GM21786 (cell line): Measurements from ENCODE around the gene SNX5.
A peak's percentile ranks its signal among the peaks of the same experiment; 100 is the strongest.
"Not testable (repeated sequence)": the region's sequence is repeated elsewhere in the genome, so short reads cannot be mapped to it uniquely, and the experiment has no call there.

Experiments
- ATAC-seq: cut with Tn5 transposase; IDR thresholded peaks from one replicate; pipeline ENCODE4 v1.9.1; 2021; ENCODE audit not compliant: unreplicated experiment

The SNX5 gene

DNA sequence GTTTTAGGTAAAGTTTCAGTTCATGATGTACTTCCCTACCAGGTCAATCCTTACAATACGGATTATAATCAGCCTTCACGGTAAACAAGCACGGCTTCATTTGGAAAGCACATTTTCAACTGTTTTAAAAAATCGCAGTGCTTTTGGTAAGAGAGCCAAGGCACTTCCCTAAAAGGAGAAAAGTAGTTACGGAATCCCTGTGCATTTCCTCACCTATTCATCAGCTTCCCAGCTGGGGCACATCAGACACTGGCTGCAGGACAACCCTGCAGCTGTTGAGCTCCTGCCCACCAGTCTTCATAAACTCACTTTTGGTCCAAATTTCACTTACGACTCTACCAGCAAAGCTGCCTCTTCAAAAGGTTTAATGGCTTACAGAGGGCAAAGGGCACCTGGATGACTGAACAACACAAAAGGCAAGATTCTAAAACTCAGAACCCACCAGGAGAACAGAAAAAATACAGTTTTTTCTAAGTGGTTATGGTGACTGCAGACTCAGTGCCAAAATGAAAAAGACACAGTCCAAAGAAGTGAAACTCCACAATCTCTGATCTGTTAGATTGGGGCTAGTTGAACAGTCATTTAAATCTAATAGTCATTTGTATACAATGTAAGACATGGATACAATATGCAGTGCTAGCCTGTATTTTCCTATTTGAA, 7.5 kb downstream of the SNX5 start:
- no peak for ATAC-seq

DNA sequence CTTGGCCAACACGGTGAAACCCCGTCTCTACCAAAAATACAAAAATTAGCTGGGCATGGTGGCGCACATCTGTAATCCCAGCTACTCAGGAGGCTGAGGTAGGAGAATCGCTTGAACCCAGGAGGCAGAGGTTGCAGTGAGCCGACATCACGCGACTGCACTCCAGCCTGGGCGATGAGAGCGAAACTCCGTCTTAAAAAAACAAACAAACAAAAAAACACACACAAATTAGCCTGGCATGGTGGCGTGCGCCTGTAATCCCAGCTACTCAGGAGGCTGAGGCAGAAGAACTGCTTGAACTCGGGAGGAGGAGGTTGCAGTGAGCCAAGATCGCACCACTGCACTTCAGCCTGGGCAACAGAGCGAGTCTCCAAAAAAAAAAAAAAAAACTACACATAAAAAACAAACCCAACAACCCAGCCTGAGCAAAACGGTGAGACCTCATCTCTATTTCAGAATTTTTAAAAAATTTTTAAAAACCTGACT, 8.2 kb downstream of the SNX5 start:
- not testable (repeated sequence) for ATAC-seq

DNA sequence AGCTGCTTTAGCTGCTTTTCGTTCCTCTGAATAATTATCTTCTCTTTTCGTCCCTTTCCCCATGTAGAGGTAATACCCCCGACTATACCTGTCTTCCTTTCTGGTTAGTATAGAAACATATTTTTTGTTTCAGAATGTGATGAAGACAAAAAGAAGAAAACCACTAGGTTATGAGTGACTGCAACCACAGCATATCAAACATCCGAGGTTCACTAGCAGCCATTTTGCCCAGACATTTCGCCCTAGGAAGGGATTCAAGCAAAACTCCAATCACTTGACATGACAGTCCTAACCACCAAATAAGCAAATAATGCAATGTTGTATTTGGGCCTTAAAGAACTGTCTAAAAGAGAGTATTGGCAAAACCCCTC, 9.4 kb downstream of the SNX5 start:
- ATAC-seq, result peak; percentile 36

DNA sequence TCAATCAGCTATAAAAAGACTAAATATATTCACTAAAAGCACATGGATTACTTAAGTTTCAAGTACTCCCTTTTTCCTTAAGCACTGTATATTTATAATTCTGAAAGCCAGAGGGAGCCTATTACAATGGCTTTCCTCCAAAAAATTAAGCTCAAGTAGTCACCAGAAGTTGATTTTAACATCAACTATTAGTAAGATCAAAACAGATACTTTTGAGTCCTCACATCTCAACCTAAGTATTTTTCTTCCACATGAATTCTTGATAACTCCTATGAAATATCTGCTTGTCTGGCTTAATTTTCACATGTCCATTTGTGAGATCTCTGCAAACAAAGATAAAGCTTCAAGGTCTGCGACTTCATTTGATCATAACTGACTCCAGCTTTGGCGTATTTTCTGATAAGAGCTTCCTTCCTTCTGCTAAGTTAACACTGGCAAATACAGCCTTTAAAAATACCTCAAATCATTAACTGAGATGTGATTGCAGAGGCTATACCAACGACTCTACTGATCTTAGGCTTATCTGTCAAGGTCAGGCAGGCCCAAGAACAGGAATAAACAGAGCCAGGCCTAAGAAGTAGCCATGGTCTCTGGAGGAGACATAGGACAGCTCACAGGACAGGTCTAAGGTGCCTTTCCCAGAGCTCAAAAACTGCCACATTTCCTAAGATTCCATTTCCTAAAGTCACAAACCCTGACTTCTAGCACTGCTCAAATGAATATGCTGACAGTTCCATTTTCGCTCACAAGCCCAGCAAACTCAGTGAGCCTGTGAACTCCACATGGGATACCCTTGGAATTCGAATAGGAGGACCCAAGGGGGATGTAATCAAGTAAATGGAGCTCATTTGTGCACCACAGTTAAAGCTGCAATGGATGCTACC, 10.0 kb downstream of the SNX5 start:
- ATAC-seq, result no peak

DNA sequence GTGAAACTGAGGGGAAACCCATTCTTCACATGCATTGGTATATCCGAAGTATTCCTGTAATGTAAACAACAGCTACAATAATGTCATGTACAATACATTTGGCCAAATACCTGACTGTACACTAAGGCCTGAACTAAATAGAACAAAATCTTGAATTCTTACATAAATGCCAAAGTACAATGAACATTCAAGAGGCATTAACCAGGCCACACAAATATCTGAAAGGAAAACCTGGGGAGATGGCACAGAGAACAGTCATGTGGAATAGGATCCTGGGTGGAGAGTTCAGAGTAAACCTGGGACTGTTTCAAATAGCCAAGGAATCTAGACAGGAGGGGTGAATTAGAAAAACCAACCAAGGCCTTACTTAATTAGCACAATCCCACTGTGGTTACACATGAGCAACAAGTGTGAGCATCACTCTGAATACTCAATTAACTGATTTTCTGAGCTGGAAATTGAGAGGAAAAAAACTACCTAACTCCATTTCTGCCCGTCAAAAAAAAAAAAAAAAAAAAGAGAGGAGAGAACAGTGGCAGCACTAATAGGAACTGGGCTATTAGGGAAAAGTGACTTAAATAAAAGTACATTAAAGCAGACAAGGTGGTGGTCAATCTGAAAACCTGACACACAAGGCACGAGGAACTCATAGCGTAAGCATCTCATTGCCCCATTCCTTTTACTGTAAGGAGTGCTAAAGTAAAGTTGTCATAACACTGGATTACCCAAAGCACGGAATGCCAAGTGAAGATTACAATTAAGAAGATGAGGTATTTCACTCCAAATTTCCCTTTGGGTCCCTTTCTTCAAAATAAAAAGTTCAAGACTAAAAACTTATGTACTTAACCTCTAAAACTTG, 10.9 kb downstream of the SNX5 start:
- ATAC-seq, result no peak

DNA sequence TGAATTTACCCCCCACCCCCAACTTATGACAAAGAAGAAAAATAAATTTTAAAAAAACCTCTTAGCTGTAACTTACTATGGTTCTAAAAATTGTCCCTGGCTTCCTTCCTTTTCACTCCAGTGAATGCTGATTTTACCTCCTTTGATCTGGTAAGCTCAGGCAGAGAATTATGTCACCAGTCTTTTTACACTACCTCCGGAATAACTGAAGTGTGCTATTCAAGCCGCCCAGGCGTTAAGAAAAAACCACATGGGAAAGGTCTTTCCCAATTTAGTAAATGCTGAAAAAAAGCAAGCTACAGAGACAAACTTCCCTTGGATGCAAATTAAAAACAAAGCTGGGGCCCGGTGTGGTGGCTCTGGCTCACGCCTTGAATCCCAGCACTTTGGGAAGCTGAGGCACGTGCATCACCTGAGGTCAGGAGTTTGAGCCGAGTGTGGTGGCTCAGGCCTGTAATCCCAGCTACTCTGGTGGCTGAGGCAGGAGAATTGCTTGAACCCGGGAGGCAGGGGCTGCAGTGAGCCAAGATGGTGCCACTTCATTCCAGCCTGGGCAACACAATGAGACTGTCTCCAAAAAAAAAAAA, 12.4 kb downstream of the SNX5 start:
- no peak for ATAC-seq

DNA sequence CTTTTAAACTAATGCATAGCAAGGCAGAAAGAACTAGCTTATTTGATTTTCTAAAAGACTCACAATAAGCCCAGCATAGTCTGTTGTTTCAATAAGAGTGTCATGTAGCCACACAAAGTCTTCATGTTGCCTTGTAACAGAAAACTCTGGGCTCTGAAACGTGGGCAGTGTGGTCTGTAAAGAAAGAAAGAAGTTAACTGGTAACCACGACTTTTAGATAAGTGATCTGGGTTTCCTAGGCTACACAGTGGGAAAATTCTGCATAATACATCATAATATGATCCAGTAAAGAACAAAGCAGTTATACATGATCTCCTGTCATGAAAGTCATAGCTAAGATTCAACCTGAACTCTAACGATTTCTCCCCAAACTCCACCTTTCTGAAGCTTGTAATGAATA, 13.3 kb downstream of the SNX5 start:
- ATAC-seq, result no peak

DNA sequence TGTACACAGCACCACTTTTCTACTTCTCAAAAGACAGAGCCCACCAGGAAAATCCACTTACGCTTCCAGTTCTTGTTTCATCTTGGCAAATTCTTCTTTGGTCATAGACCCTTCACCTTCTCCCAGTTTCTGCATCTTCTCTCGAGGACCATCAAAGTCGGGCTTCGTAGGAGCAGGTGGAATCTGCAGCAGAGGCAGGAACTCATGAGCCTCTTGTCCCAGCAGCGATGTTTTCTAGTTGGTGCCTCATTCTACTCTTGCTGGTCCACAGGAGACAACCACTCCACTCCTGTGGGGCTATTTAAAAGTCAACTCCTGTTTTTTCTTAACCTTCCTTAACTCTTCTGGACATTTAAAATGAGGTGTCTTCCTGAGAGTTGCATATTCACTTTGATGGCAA, 14.7 kb downstream of the SNX5 start:
- ATAC-seq, result no peak

DNA sequence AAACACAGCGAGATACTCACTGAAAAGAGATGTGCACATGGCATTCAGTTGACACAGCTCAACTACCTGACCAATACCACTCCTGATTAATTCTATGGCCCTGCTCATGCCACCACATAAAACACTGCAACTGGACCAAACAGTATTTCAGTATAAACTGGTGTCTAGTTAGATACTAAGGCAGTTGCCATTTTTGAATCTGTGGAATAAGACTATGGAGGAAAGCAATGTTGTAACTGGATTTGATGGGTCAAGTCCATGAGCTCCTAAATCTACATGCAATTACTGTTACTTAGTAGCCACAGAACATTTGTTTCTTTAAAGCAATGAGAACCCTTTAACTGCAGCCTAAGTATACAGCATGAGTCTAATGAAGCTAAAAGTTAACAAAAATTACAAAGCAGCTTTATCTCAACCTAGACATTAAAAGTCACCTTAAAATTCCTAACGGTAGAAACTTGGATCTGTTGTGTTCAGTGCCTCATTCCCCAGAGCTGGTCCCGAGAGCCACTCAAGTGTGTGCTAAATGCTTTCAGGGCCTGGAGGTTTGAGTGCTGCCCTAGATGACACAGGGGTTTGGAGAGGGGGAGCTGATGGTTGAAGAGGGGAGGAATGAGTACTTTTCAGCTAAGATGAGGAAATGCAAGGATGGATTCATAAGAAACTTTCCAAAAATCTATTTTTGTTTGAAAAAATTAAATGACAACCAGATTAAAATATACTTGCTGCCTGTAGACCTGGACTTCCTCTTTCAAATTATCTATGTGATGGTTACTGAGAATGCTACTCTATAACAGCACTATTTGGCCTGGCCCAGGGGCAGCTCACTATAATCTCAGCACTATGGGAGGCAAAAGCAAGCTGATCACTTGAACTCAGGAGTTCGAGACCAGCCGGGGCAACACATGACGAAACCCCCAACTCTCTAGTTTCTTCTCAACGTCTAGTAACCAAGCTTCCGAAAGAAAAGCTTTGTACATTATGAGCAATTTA, 15.6 kb downstream of the SNX5 start:
- no peak for ATAC-seq

DNA sequence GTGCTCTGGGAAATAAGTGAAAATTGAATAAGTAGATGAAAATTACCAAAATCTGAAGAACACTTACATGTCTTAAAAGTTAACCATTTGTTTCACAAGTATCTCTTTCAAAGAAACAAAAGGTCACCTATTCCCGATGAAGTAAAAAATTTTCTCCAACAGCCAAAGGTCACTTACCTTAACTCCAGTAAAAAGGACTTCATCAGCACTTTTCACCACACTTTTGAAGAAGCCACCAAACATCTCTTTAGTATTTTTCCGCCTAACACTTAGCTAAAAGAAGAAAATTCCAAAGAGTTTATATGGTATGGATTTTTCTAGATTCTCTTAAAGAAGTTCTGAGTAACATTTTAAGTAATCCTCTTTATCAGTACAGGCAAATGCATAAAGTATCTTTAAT, 17.3 kb downstream of the SNX5 start:
- ATAC-seq, result no peak

DNA sequence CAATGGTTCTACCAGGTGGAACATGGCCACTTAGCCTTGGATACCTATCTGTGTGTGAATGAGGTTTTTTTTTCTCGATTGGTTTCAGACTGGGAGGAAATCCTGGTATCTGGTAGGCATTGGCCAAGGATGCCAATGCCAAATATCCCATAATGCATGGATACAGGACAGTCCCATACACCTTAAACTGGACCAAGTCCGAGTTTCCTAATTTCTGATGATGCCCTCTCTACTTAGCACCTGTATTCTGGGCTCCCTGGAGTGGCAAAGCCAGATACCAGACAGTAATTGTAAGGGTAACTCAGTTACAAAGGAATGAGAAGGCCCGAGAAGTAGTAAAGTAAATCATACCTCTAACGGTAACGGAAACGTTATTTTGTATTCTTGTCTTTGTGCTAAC, 17.9 kb downstream of the SNX5 start:
- ATAC-seq, result no peak

DNA sequence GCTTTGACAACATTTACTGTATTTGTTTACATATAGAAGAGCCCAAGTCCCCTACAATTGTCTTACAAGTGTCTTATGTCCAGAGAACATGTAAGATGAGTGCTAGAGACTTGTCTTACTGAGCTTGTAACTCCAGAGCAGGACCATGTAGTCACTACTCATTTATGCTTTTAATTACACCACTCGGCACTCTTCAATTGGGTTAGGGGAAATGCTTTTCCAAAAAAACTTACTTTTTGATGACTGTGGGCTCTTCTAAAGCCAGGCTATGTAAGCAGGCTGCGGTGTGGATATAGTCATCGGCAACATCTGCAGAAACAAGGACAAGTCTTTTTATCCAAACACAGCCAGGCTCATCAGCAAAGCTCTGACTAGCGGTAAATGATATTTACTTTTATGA, 18.7 kb downstream of the SNX5 start:
- no peak for ATAC-seq

DNA sequence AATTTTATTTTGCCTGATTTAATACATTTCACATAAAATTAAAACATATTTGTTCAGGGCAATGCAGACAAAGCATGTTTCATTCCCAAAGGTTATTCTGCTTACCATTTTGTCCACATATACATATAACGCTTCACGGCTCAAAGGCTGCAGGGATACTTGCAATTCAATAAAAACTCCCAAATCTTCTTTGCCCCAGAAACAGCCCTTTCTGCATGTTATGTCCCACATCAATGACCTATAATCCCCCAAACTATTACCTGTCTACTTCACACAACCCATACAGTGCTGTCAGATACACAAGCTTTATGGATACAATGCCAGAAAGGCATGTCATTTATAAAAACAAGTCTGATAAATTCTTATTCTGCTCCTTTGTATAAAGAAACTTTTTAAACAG, 20.2 kb downstream of the SNX5 start:
- ATAC-seq, result no peak

DNA sequence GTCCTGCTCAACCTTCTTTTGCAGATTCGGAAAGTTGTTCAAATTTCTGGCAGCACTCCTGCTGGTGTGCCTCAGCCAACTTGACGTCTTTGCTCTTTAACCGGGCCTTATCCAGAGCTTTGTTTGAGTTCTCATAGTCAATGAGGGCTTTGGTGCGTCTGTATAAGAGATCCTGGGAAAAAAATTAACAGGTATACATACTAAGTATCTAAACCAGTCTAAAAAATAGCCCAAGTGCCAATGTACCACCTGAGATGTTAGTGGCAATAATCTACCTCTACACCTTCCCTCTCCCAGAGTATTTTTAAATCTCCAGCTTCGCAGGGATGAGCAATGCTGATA, 21.1 kb downstream of the SNX5 start:
- ATAC-seq, result no peak

DNA sequence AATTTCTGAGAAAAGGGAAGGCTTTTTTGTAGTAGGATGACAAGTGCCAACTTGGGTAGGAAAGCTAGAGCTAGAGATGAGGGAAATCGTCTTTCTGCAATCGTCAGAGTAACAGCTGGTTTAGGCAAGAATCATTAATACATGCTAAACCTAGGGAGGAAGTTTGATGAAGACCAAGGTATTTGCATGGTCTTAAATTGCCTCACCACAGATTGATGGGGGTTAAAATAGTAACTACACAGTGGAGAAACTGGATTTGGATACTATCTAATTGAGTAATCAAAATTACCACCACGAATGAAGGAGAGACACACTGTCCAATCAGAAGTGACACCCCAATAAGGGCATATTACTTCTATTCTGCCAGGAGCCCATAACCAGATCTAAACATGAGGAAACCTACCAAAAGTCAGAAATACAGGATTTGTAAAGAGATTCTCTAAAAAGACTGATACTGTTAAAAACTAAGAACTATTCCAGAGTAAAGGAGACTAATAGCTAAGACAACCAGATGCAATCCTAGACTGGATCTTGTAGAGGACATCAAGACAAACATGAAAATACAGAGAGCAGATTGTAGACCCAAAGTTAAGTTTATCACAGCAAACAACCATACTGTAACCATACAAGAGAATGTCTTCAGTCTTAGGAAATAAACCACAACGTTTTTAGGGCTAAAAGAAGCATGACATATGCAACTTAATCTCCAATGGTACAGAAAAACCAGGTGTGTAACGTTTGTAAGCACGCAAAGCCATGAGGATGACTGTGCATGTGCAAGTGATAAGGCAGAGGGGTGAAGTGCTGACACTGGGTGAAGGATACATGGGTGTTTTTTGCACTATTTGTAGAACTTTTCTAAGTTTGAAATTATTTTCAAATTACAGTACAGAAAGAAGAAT, 21.8 kb downstream of the SNX5 start:
- ATAC-seq, result no peak

DNA sequence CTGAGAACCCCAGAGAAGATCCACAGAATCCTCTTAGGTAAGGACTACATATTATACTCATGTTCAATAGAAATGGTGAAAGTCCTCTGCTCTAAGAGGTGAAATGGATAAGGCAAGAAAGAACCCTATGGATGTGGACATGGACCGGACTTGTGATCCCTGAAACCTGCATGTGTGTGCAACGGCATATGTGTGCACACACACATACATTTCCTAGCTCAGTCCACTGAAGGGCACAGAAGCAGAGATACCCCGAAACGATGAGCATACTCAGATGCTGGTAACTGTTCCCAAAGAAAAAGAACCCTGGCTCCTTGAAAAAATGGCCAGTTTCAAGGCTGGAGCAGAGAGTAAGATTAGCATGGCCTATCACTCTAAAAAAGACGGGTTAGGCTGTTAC, 22.6 kb downstream of the SNX5 start:
- ATAC-seq, result no peak

DNA sequence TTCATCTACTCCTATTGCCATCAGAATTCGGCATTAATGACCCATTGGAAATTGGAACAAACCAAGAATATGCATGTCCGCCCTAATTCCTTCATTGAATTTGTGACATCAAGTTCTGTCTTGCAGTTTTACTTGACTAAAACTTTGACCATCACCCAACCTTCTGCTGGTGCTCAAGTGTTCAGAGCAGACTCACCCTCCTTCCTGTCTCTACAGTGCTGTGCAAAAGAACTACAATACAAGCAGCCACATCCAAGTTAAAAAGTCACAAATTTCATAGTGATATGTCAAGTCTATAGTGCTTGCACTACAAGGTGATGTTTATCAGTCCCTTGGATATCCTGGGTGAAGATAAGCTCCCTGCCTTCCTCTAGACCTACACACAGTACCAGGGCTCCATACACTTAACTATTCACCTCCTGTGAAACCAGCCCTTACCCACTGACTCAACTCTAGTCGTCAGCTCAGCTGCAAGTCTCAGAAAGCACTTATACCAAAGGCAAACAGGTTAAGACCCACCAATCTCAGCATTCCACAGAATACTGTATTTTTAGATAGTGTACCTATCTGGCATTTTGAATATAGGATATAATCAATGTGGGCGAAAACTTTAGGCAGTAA, 23.6 kb downstream of the SNX5 start:
- ATAC-seq, result no peak

DNA sequence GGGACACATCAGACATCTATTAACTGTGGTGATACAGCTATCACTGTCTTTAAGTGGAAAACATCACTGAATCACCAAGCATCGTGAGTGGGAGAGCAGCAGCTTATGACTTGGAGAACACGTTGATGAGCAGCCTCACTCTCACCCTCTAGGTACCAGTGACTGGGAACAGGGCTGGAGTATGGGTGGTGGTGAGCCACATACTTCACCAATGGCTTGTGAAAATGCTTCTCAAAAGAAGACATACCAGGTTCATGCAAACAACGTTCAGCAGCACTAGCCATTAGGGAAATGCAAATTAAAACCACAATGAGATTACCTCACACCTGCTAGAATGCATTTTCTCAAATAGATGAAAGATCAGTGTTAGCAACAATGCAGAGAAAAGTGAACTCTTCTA, 25.3 kb downstream of the SNX5 start:
- peak; percentile 81 for ATAC-seq

DNA sequence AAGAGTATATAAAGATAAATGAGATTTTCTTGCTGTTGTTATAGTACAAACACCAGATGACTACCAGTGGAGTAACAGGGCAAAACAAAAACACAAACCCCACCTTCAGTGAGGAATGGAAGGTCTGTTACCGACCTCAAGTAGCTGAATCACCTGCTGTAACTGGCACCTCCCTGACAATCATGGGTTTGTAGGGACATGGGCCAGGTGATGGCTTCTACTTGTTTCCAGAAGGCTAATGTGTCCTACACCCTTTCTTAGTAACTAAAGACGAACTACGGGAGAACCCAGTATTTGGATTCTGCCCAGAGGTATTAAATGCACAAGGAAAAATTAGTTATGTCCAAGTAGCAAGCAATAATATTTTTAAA, 26.8 kb downstream of the SNX5 start:
- ATAC-seq, result no peak
